Endothelial cell of umbilical vein (primary cell): ENCODE data around the gene IFI35. TPM values are rescaled to one million over a fixed set of nuclear protein-coding genes. Genes with fewer than 3 reads are reported as not detected.

Experiments used
- BruUV-seq: library from RNA; stranded (reverse); fragments of 400-500 nt; replicated peaks from 2 replicates; lab custom pipeline; 2021; lab: Mats Ljungman, UMichigan
- CTCF ChIA-PET: fragments of 300-600, 350-600 bp; sonication (Branson Sonifier 250); formaldehyde crosslinking; loops from one replicate; lab custom pipeline; 2021; ENCODE audit warnings: antibody characterized with exemption, inconsistent platforms; lab: Charles Lee
- POLR2A ChIA-PET: fragments of 300-600, 350-600 bp; sonication (Branson Sonifier 250); formaldehyde crosslinking; loops from one replicate; lab custom pipeline; 2021; ENCODE audit warnings: antibody characterized with exemption, inconsistent platforms; lab: Charles Lee
- DNase-seq: peaks from one replicate; pipeline ENCODE4 v3.0.0-alpha.2; 2011; ENCODE audit warnings: low read depth, low spot score
- FAIRE-seq: peaks from 2 replicates; lab custom pipeline; 2011; peaks lifted over from hg19 to GRCh38; lab: Jason Lieb, UNC
- H2AFZ ChIP-seq: 2 replicates; pipeline ENCODE4 v1.6.0; 2012; ENCODE audit warnings: low read depth, low read length, control low read depth, inconsistent platforms
- H3K27ac ChIP-seq: 2 replicates; pipeline ENCODE4 v1.5.1; 2011; ENCODE audit warnings: low read depth, mild to moderate bottlenecking, control low read depth, low read length, moderate library complexity; ENCODE audit not compliant: insufficient read depth
- H3K27me3 ChIP-seq, 2 experiments: 2 replicates each; pipeline versions ENCODE4 v1.6.0 to v1.6.1; 2011; ENCODE audit warnings: low read length in 2 of 2, mixed read lengths in 1 of 2; ENCODE audit not compliant: control insufficient read depth in 2 of 2, insufficient read depth in 2 of 2
- H3K36me3 ChIP-seq, 2 experiments: 2 replicates in 1 of 2; 3 replicates in 1 of 2; pipeline ENCODE4 v1.5.1; 2011; ENCODE audit warnings: low read length in 2 of 2, mild to moderate bottlenecking in 1 of 2, moderate library complexity in 1 of 2; ENCODE audit not compliant: control insufficient read depth in 2 of 2, insufficient read depth in 2 of 2; ENCODE audit errors: extremely low read depth in 1 of 2
- H3K4me1 ChIP-seq: 3 replicates; pipeline ENCODE4 v1.5.1; 2011; ENCODE audit warnings: mild to moderate bottlenecking, low read length; ENCODE audit not compliant: control insufficient read depth, insufficient read depth; ENCODE audit errors: extremely low read depth
- H3K4me2 ChIP-seq: 2 replicates; pipeline ENCODE4 v1.6.1; 2011; ENCODE audit warnings: low read length, control low read depth, mixed read lengths; ENCODE audit not compliant: insufficient read depth
- H3K4me3 ChIP-seq, 3 experiments: fragments of 200-600 bp in 1 of 3; sonication (generic), shearing (Covaris generic) in 1 of 3; replicated peaks in 1 of 3; 2 replicates each; pipeline ENCODE4 v1.5.1; 2011 to 2016; ENCODE audit warnings: control low read depth in 3 of 3, low read length in 3 of 3, mild to moderate bottlenecking in 2 of 3, inconsistent platforms in 1 of 3, low read depth in 1 of 3, moderate library complexity in 1 of 3; ENCODE audit not compliant: insufficient read depth in 1 of 3
- H3K79me2 ChIP-seq: 2 replicates; pipeline ENCODE4 v1.6.0; 2012; ENCODE audit warnings: low read length, inconsistent platforms; ENCODE audit not compliant: control insufficient read depth, insufficient read depth
- H3K9ac ChIP-seq: replicated peaks from 2 replicates; pipeline ENCODE3; 2011; ENCODE audit warnings: low read length, control low read depth; ENCODE audit not compliant: insufficient read depth; ENCODE audit errors: extremely low read depth
- H3K9me1 ChIP-seq: replicated peaks from 3 replicates; pipeline ENCODE4 v1.6.0; 2011; ENCODE audit warnings: mild to moderate bottlenecking, low read length; ENCODE audit not compliant: control insufficient read depth, insufficient read depth; ENCODE audit errors: extremely low read depth
- H3K9me3 ChIP-seq: replicated peaks from 2 replicates; pipeline ENCODE4 v1.5.1; 2012; ENCODE audit warnings: low read length, inconsistent platforms; ENCODE audit not compliant: control insufficient read depth, insufficient read depth
- H4K20me1 ChIP-seq: replicated peaks from 2 replicates; pipeline ENCODE3; 2011; ENCODE audit warnings: mild to moderate bottlenecking, low read length; ENCODE audit not compliant: control insufficient read depth, insufficient read depth; ENCODE audit errors: extremely low read depth
- CTCF ChIP-seq, 2 donors: IDR thresholded peaks; 1 replicate in 1 of 2; 2 replicates in 1 of 2; pipeline ENCODE4 v1.5.1; 2011; ENCODE audit warnings: low read length in 2 of 2, mild to moderate bottlenecking in 2 of 2, moderate library complexity in 2 of 2, control low read depth in 1 of 2, inconsistent platforms in 1 of 2, low read depth in 1 of 2; ENCODE audit not compliant: insufficient read depth in 1 of 2; ENCODE audit errors: extremely low read depth in 1 of 2
- EZH2 ChIP-seq: IDR thresholded peaks from 2 replicates; pipeline ENCODE4 v1.6.1; 2012; ENCODE audit warnings: borderline replicate concordance, low read depth, mild to moderate bottlenecking, moderate library complexity, low read length, inconsistent platforms; ENCODE audit not compliant: severe bottlenecking
- FOS ChIP-seq: IDR thresholded peaks from 2 replicates; pipeline ENCODE4 v1.6.1; 2011; ENCODE audit warnings: mild to moderate bottlenecking, low read length, moderate library complexity, borderline replicate concordance; ENCODE audit not compliant: insufficient read depth
- GATA2 ChIP-seq: IDR thresholded peaks from 2 replicates; pipeline ENCODE4 v1.7.0; 2011; ENCODE audit warnings: low read depth, mild to moderate bottlenecking, moderate library complexity, mixed read lengths, low read length; ENCODE audit not compliant: insufficient read length, insufficient read depth
- JUN ChIP-seq: IDR thresholded peaks from 2 replicates; pipeline ENCODE4 v1.6.1; 2011; ENCODE audit warnings: borderline replicate concordance, low read depth; ENCODE audit not compliant: insufficient read length, insufficient read depth
- MAX ChIP-seq: IDR thresholded peaks from 2 replicates; pipeline ENCODE4 v1.6.1; 2011; ENCODE audit not compliant: insufficient read depth, insufficient read length
- MYC ChIP-seq: IDR thresholded peaks from one replicate; pipeline ENCODE4 v1.6.1; 2011; ENCODE audit warnings: mild to moderate bottlenecking, low read depth, low read length
- POLR2A ChIP-seq: IDR thresholded peaks from 2 replicates; pipeline ENCODE4 v1.6.1; 2012; ENCODE audit warnings: low read depth, mild to moderate bottlenecking, control low read depth, low read length
- POLR2AphosphoS5 ChIP-seq: IDR thresholded peaks from 2 replicates; pipeline ENCODE4 v1.6.1; 2012; ENCODE audit warnings: low read depth, mild to moderate bottlenecking, control low read depth, low read length, moderate library complexity; ENCODE audit not compliant: insufficient read depth
- dilution Hi-C: fragments of 300-500 bp; cut with MboI; formaldehyde crosslinking; loops from one replicate; pipeline ENCODE4 v1.15.0; 2019; ENCODE audit warnings: low sequenced_read_pairs; ENCODE audit not compliant: extremely low pct_ligation_motif_present
- intact Hi-C: fragments of 100-400 bp; cut with micrococcal nuclease; formaldehyde crosslinking; loops from one replicate; pipeline ENCODE4 v1.10.0; 2022
- polyA plus RNA-seq, 4 experiments: library from polyadenylated mRNA; depleted of rRNA in 3 of 4; stranded (reverse) in 3 of 4; unstranded in 1 of 4; fragments of >200 nt; gene quantifications; 2 replicates each; pipeline versions ENCODE4 v1.2.1 to v1.2.3, GENCODE V29; 2011 to 2012; ENCODE audit warnings: missing spikeins in 1 of 4
- total RNA-seq: library from RNA; stranded (reverse); gene quantifications from 2 replicates; pipeline ENCODE4 v1.2.3, GENCODE V29; 2021

IFI35 gene
- total and polyA plus RNA-seq, 2 donors (not counting 3 experiments of a cell fraction or from before 2014, with no cell fraction given), result 11.1 to 22.5 TPM

- TF ChIP-seq MAX, result no peak
- no peak for TF ChIP-seq CTCF (IDR thresholded peaks at IDR 0.05; ENCODE audit: extremely low read depth in 1 of 2, insufficient read depth in 1 of 2, low read depth in 1 of 2, low read length in 2 of 2)
- no peak for TF ChIP-seq JUN
- TF ChIP-seq MYC, result no peak
- TF ChIP-seq POLR2AphosphoS5, result no peak
- no peak for TF ChIP-seq EZH2
- TF ChIP-seq GATA2, result no peak
- TF ChIP-seq POLR2A, result no peak
- TF ChIP-seq FOS, result no peak
- dilution Hi-C loops (no loop called here), intact Hi-C loops (no loop called here)
- Histone ChIP-seq H3K9ac (no peak overlapping the region), H3K27me3 (peaks cover 0 to 1% of the 10 kb centered on the region in 2 experiments), H3K36me3 (no peaks in the 10 kb centered on the region), H2AFZ (no peak overlapping the region), H3K9me1 (no peaks in the 10 kb centered on the region), H3K4me3 (no peak overlapping the region), H3K27ac (no peak overlapping the region), H3K9me3 (no peaks in the 10 kb centered on the region), H4K20me1 (no peaks in the 10 kb centered on the region), H3K4me2 (no peak overlapping the region), H3K4me1 (peaks cover 3% of the 10 kb centered on the region), H3K79me2 (no peaks in the 10 kb centered on the region)
- no peak for DNase-seq
- POLR2A ChIA-PET, result no interaction called here
- CTCF ChIA-PET, result no interaction called here
- FAIRE-seq, result no peak
- no TSS peak for BruUV-seq
Observed at GRCh38 chr17:43027091-43028032, 20.8 kb downstream of the IFI35 start.
